Activated CD8-positive, alpha-beta memory T cell treated with anti-CD3 and anti-CD28 coated beads for 48 hours (primary cell): ENCODE measurements around the gene NOLC1.

Experiments used
- DNase-seq, 3 experiments: peaks; one replicate each; pipeline ENCODE4 v3.0.0-alpha.2; 2020; ENCODE audit warnings: low read depth in 2 of 3, low spot score in 2 of 3

The NOLC1 gene

DNA sequence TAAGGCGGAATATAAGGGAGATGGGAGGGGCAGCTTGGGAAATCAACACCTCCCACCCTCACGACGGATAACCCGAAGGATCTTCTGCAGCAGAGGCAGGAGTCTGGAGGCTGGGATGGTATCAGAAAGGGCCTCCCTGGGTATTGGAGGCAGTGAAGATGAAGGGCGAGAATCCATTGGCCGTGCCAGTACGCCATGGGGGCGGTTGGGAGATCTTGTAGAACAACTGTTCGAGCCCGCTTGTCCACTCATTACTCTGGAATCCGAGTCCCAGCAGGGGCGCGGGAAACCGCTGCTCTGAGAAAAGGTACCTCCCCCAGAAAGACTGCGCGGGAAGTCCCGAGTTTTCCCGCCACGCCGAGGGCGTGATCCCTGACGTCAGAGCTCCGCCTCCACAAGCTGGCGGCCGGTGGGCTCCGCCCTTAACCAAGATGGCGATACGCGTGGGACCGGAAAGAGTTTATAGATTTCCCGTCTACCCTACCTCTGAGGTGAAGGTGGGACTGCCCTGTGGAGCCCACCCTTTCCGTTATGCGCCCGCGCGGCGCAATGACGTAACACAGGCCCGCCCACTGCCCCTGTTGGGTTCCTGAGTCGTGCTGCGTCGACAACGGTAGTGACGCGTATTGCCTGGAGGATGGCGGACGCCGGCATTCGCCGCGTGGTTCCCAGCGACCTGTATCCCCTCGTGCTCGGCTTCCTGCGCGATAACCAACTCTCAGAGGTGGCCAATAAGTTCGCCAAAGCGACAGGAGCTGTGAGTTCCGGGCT, at the start of gene NOLC1:
NOLC1 (plus strand) TSS at position 616 of the 771 bp plus-strand sequence; CDS start at position 638, 22 bp downstream.
- DNase-seq = peak; percentile 99 to 100 (median 100)

DNA sequence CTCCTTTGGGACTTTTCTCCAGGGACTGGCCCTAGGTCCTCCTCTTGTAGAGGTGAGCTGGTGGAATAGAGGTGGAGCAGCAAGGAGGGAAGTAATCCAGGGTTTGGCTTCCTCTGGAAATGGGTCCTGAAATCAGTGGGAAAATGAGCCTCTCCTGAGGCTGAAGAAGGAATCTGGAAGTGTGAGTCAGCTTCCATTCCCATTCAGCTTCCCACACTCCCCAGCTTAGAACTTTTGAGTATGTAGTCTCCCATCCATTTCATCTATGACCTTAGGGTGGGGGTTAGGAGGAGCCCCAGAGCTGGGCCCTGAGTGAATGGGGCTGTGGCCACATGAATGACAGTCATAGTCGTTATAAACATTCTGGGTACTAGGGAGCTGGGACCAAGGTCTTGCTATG, 49.8 kb upstream of the NOLC1 start:
- no peak for DNase-seq

- no peak for DNase-seq
Measured at GRCh38 chr10:102106998-102107397, 45.2 kb upstream of the NOLC1 start.

GRCh38 chr10:102109166-102110116, 42.7 kb upstream of the NOLC1 start:
- DNase-seq = no peak

GRCh38 chr10:102111276-102111675, 40.9 kb upstream of the NOLC1 start:
- DNase-seq = no peak

GRCh38 chr10:102112210-102112817, 39.9 kb upstream of the NOLC1 start:
- no peak for DNase-seq

- no peak for DNase-seq
Measured at GRCh38 chr10:102113261-102113955, 38.8 kb upstream of the NOLC1 start.

GRCh38 chr10:102113956-102114857, 38.0 kb upstream of the NOLC1 start:
- no peak for DNase-seq

DNA sequence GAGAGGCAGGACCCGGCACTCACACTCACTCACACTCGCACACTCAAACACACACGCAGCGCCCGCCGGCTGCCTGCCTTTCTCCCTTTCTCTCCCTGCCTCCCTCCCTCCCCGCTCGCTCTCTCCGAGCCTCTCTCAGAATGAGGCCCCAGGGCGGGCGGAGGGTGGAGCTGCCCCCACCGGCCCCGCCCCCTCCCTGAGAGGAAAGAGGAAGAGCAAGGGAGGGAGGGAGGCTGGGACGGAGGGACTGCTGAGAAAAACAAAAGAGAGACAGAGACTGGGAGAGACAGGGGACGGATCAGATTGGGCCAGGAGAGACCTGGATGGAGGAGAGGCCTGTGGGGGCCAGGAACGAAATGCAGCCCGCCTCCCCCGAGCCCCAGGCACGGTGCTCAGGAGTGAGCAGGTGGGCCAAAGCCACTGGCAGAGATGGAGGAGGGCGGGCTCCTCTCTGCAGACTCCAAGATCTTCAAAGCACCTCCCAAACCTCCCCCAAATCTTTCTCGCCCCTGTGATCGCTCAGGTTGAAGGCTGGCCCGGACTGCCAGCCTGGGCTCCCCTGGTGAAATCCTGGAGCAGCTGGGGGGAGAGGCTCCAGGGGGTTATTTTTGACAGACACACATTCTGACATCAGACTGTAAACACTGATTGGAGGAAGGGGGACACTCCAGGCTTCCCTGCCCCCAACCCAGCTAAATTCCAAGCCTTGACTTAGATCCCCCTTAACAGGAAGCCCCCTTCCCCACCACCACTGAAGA, 37.1 kb upstream of the NOLC1 start:
- DNase-seq = peak; percentile 65 to 77 (median 74)

- no peak for DNase-seq
Measured at GRCh38 chr10:102115775-102116174, 36.4 kb upstream of the NOLC1 start.

DNA sequence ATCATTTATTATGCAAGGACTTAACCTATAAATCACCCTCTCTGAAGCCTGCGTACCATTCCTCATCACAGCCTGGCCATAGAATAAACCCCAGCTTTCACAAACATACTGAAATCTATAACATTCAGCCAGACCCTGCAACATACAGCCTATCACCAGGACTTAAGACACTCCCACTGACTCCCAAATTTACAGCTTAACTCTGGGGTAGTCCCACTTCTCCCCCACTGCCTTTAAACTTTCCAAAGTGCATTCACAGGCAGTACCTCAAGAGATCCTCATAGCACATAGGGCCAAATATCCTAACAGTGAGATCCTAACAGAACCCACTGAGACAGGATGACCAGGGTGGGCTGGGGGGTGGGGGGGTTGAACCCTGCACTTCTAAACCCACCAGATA, 35.5 kb upstream of the NOLC1 start:
- no peak for DNase-seq

- peak in 1 of 3 experiments; percentile 39 for DNase-seq
Measured at GRCh38 chr10:102117391-102118159, 34.6 kb upstream of the NOLC1 start.

DNA sequence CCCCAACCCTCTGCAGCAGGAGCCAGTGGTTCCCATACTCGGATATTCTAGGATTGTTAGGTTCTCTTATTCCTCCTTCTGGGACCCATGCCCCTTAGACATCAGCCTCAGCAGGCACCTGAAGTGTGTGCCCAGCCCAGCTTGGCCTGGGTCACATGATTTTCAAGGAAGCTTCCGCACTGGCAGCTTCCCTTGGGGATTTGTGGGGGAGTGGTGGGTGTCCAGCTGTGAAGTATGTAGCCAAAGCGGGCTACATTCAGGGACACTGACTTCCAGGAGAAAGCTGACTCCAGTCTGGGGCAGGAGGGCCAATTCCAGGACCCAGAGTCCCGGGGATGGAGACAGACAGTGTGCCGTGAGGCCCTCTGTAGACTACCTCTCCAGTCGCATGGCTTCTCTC, 33.3 kb upstream of the NOLC1 start:
- DNase-seq = no peak

DNA sequence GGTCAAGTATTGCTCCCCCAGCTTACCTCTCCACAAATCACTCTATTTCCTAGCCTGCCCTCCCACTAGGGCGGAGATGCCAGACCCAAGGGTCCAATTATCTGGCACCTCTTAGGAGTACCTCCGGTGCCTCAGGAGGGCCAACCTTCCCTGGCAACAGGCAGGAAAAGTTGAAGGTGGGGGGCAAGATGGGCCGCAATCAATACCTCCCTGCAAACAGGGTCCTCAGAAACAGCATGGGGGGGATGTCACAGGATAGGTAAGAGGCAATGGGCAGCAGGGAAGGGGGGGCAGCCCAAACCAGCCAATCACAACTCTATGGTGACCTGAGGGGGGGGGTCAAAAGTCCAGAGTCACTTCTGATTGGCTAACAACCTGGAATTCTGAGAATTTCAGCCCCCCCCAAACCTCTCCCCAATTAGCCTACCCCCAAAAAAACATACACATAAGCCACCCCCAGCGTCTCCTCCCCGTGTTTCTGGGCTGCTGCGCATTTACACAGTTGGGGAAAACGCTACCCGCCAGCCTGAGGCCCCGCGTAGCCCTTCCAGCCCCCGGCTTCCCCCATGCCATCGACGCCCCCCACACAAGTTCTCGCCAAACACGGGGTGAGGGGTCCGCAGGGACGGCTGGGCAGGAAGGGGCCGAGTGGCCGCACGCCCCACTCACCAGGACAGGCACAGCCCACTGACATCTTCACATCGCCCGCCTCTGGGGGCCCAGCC, 32.6 kb upstream of the NOLC1 start:
- DNase-seq = peak in 2 of 3 experiments; percentile 19 to 39

- DNase-seq = peak; percentile 36 to 58 (median 57)
Measured at GRCh38 chr10:102120142-102120990, 31.8 kb upstream of the NOLC1 start, which contains the start of gene LDB1. Gene LDB1, minus strand, starts transcription at chr10:102120368. Its CDS starts 258 bp downstream, at chr10:102120110.

DNA sequence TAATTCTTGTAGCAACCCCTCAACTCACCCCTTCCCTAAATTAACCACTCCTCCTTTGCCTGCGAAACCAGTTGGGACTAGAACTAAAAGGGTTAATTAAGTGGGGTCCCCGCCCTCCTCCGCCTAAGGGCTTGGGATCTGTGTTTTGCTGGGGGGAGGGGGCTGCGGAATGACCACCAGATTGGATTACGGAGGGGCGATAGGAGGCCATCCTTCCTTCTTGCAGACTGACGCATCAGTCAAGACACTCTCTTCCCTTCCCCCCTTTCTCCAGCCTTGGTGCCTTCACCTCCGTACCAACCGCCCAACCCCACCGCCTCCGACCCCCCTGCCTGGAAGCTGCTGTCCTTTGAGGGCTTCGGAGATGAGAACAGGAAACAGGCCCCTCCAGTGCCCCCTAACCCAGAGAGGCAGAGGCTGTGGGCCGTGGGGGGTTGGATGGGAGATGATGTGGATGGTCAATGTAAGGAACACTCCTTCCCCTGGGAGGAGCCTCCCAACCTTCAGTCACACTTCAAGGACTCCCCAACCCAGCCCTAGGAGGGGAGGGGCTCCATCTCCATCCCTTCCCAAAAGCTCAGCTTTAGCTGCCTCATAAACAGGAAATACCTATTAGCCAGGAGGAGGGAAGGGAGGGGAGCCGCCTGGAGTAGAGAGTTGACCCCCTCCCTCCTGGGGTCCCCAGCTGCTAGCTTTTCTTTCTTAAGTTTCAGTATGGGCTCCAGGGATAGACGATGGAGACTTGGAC, 31.0 kb upstream of the NOLC1 start:
- no peak for DNase-seq
